LNCAP (cell line): ENCODE measurements around the gene NF2.

Source experiments
- TF ChIP-seq, protein P1 (sequence below): fragments of 450-650 bp; IDR thresholded peaks from 2 replicates; pipeline ENCODE4 v1.5.1; 2017; ENCODE audit warnings: mild to moderate bottlenecking

The NF2 gene

DNA sequence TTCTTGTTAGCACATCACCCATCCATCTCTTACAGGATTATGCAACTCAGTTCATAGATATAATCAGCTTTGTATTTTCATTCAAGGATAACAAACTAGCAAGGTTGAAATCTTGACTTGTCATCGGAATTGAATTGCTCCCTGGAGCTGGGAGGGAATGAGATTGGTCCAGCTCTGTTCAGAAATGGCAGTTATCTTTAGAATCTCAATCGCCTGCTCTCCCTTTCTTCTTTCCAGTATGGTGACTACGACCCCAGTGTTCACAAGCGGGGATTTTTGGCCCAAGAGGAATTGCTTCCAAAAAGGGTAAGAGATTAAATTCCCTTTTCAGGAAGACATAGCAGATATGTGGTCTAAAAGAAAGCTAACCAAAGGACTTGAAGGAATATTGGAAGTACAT, 51.0 kb downstream of the NF2 start:
- TF ChIP-seq, protein P1, sequence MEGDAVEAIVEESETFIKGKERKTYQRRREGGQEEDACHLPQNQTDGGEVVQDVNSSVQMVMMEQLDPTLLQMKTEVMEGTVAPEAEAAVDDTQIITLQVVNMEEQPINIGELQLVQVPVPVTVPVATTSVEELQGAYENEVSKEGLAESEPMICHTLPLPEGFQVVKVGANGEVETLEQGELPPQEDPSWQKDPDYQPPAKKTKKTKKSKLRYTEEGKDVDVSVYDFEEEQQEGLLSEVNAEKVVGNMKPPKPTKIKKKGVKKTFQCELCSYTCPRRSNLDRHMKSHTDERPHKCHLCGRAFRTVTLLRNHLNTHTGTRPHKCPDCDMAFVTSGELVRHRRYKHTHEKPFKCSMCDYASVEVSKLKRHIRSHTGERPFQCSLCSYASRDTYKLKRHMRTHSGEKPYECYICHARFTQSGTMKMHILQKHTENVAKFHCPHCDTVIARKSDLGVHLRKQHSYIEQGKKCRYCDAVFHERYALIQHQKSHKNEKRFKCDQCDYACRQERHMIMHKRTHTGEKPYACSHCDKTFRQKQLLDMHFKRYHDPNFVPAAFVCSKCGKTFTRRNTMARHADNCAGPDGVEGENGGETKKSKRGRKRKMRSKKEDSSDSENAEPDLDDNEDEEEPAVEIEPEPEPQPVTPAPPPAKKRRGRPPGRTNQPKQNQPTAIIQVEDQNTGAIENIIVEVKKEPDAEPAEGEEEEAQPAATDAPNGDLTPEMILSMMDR: no peak

DNA sequence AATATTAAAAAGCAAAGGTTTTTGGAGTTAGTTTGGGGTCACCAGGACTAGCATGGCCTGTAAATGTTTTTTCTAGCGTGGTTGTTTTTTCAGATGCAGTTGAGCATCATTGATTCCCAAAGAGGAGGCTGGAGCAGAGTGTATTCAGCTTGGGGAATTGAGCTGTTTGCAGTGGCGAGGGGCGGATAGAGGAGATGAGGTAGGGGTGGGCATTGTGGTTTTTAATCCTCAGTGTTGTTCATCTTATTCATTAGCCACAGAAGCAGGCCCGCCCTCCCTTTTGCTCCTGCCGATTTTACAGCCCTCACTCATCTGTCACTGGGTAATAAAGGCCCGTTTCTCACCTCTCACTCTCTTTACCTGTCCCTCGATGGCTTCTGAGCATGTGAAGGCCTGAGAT, 51.4 kb downstream of the NF2 start:
- TF ChIP-seq, protein P1: no peak

DNA sequence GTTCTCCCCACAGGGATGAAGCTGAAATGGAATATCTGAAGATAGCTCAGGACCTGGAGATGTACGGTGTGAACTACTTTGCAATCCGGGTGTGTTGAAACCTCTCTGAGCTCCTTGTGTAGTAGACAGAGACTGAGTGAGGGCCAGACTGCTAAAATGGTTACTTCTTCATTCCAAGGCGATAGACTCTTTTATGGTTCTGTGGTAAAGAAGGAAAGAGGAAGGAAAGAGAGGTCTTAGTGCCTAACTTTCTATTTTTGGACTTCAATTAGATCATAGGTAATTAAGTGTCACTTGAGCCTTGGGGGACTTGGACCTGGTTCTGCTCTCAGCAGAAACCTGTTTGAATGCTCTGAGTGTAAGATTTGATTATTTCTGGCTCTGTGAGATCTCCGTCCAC, 54.7 kb downstream of the NF2 start:
- TF ChIP-seq, protein P1: no peak

DNA sequence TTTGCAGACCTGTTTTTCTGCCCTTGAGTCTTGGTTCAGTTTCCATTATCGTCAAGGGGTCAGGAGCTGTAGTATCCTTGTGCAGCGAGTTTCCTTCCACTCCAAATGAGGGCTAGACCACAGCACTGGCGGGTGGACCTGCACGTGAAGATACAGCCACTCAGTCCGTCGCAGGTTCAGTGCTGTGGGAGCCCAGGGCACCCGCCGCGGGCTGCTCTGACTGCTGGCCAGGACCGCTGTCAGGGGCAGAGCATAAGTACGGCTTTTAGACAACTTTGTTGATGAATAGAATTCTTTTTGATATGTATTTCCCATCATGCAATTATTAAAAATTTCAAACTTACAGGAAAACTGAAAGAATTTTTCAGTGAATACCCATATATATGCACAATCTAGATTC, 56.6 kb downstream of the NF2 start:
- TF ChIP-seq, protein P1: no peak

DNA sequence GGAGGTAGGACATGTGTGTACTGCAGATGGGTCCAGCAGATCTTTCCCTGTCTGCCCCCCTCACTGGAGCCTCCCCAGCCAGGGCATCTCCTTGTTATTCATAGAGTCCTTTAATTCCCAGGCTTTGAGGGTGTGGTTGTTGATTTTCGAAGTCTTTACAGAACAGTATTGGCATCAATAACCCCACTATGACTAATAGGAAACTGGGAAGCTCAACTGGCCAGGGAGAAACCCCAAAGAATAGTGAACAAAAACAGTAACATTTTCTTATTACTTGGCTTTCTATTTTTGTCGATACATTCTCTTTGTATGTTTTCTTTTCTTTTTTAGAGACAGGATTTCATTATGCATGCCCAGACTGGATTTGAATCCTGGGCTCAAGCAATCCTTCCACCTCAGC, 57.9 kb downstream of the NF2 start:
- TF ChIP-seq, protein P1: no peak

DNA sequence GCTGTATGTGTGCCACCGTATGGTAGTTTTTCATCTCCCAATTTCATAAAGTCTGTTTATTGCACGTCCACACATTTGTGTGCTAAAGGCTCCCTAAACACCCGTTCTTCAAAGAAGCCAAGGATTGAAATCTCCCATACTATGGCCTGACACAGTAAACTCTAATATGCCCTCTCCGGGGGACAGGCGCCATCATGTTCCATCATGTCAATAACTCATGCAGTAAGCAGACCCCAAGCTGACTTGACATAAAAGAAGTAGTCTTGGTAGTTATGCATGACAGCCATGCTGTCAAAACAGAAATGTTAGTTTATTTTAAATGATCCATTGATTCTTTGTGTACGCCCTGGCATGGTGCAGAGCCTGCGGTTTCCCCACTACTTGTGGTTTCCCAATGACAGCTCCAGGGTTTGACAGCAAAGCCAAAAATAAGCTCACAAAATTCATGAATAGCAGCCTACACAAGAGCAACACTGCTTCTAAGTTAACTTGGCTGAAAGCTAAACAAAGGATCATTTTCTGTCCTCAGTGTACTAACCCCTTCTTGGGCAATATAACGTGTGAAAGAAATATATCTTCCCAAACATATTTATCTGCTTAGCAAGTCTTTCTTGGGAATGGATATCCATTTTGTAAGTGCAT, 59.9 kb downstream of the NF2 start:
- TF ChIP-seq, protein P1: no peak

DNA sequence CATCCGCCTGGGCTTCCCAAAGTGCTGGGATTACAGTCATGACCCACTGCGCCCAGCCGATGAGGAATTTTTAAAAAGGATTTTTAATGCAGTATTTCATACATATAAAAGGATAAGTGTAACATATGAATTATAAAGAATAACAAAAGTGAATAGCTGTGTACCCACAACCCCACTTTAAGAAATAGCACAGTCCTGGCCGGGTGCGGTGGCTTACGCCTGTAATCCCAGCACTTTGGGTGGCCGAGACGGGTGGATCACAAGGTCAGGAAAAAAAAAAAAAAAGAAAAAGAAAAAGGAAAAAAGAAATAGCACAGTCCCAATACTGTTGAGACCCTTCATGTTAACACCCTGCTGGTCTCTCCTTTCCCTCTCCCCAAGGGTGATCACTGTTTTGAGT, 62.1 kb downstream of the NF2 start:
- TF ChIP-seq, protein P1: no peak

DNA sequence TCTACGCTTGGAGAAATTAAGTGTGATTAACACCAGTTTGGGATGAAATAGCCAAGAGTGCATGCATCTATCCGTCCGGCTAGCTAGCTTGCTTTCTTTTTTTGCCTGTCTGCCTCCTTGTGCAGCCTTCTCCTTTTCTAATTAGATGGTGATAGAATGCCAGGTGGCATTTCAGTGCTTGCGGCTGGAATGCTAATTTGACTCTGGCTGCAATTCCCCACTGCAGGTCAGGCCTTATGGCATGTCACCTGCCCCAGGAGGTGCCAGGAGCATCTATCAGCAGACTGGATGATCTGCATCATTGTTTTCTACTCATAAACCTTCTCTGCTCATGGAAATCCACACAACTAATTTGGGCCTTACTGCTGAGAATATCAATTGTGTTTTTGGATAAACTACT, 65.2 kb downstream of the NF2 start:
- TF ChIP-seq, protein P1: no peak
